ENCODE data around the gene CYTL1.
"Not testable (repeated sequence)": the region's sequence is repeated elsewhere in the genome, so short reads cannot be mapped to it uniquely, and the experiment has no call there.

The CYTL1 gene

GRCh38 chr4:5012244-5012898, 6.9 kb downstream of the CYTL1 start:
- no peak overlapping the region for H3K4me3 ChIP-seq (ENCODE audit: low read length)

GRCh38 chr4:5010984-5011383, 8.3 kb downstream of the CYTL1 start:
- H3K4me3 ChIP-seq (ENCODE audit: low read length): no peak overlapping the region
- no peak for DNase-seq (ENCODE audit: low read depth, low spot score)

More at GRCh38 chr4:5012244-5012898, 6.9 kb downstream of the CYTL1 start:
- DNase-seq (ENCODE audit: low read depth, low spot score): no peak

GRCh38 chr4:5009796-5010195, 9.5 kb downstream of the CYTL1 start:
- no peak for DNase-seq (ENCODE audit: low read depth, low spot score)
- no peak overlapping the region for H3K4me3 ChIP-seq (ENCODE audit: low read length)

DNA sequence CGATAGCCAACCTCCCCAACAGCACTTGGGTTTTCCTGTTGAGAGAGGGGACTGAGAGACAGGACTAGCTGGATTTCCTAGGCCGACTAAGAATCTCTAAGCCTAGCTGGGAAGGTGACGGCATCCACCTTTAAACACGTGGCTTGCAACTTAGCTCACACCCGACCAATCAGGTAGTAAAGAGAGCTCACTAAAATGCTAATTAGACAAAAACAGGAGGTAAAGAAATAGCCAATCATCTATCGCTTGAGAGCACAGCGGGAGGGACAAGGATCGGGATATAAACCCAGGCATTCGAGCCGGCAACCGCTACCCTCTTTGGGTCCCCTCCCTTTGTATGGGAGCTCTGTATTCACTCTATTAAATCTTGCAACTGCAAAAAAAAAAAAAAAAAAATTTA, 12.3 kb downstream of the CYTL1 start:
- DNase-seq (ENCODE audit: low read depth, low spot score); H3K4me3 ChIP-seq (ENCODE audit: low read length): not testable (repeated sequence)

- no peak for DNase-seq (ENCODE audit: low read depth, low spot score)
- H3K4me3 ChIP-seq (ENCODE audit: low read length): no peak overlapping the region
Measured at GRCh38 chr4:5004496-5004895, 14.8 kb downstream of the CYTL1 start.

GRCh38 chr4:5003918-5004317, 15.3 kb downstream of the CYTL1 start:
- DNase-seq (ENCODE audit: low read depth, low spot score): no peak
- H3K4me3 ChIP-seq (ENCODE audit: low read length): no peak overlapping the region

DNA sequence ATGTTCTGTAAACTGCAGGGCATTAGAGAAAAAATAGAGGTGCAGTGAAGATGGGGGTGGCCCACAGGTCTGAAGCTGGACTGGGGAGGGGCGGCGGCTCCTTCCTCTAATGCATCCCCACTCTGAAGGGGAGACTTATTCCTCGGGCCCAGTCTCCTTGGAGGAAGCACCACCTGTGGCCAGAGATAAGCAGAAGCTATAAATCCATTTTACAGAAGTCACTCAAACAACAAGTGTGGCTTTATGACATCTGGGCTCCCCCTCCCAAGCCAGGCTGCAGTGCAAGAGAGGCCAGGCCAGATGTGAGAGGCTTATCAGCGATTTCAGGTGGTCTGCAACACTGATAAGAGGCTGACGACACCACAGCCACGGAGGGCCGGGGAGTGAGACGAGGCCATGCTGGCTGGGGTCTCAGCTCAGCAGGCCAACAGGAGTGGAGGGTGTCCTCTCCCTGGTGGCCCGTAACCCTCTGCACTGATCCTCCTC, 15.8 kb downstream of the CYTL1 start:
- no peak for DNase-seq (ENCODE audit: low read depth, low spot score)
- H3K4me3 ChIP-seq (ENCODE audit: low read length): no peak overlapping the region

DNA sequence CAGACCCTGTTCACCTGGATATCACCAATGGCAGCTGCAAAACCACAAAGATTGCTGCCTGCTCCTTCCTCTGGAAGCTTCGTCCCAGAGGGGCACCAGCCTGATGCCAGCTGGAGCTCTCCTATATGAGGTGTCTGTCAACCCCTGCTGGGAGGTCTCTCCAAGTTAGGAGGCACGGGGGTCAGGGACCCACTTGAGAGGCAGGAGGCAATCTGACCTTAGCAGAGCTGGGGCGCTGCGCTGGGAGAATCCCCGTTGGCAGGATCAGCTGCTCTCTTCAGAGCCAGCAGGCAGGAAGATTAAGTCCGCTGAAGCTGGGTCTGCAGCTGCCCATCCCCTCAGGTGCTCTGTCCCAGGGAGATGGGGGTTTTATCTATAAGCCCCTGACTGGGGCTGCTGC, 17.6 kb downstream of the CYTL1 start:
- not testable (repeated sequence) for H3K4me3 ChIP-seq (ENCODE audit: low read length); DNase-seq (ENCODE audit: low read depth, low spot score)

DNA sequence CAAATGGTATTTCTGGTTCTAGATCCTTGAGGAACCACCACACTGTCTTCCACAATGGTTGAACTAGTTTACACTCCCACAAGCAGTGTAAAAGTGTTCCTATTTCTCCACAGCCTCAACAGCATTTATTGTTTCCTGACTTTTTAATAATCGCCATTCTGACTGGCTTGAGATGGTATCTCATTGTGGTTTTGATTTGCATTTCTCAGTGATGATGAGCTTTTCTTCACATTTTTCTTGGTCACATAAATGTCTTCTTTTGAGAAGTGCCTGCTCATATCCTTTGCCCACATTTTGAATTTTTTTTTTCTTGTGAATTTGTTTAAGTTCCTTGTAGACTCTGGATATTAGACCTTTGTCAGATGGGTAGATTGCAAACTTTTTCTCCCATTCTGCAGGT, 22.3 kb downstream of the CYTL1 start:
- H3K4me3 ChIP-seq (ENCODE audit: low read length); DNase-seq (ENCODE audit: low read depth, low spot score): not testable (repeated sequence)

DNA sequence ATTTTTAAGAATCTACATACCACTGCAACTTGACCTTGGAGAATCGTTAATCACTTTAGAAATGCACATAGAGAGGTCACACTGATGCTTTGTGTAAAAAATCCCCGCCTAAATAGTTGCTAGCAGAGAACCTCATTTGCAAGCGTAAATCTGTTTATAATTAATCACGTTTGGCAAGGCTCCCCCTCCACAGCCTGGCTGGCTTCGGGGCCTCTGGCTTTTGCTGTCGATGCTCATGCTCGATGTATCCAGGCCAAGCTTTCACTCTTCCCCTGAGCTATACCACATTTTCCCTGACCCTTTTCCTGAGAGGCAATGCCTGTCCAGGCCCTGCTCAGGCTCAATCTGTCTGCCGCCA, 23.4 kb downstream of the CYTL1 start:
- no peak overlapping the region for H3K4me3 ChIP-seq (ENCODE audit: low read length)
- DNase-seq (ENCODE audit: low read depth, low spot score): no peak

- no peak overlapping the region for H3K4me3 ChIP-seq (ENCODE audit: low read length)
- peak; percentile 32 for DNase-seq (ENCODE audit: low read depth, low spot score)
Measured at GRCh38 chr4:4995103-4995907, 24.0 kb downstream of the CYTL1 start.

GRCh38 chr4:4994312-4995097, 24.8 kb downstream of the CYTL1 start:
- H3K4me3 ChIP-seq (ENCODE audit: low read length): no peak overlapping the region

DNA sequence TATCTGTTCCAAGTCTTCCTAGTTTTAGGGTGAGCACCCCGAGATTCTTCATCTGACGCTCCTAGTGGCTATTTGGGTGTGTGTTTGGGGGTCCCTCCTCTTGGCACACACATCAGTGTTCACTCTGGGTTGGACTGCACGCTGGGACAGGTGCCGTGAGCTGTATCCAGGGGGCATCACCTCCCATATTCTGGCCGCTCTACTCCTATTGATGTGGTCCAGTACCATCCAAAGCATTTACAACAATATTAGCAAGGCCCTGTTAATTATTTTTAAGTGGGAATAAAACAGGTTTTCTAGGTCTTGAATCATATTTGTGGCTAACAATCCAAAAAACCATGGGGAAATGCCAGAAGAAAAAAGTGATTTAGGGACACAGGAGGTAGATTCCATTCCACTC, 26.4 kb downstream of the CYTL1 start:
- H3K4me3 ChIP-seq (ENCODE audit: low read length): no peak overlapping the region
- no peak for DNase-seq (ENCODE audit: low read depth, low spot score)

More at GRCh38 chr4:4994312-4995097, 24.8 kb downstream of the CYTL1 start:
- no peak for DNase-seq (ENCODE audit: low read depth, low spot score)

DNA sequence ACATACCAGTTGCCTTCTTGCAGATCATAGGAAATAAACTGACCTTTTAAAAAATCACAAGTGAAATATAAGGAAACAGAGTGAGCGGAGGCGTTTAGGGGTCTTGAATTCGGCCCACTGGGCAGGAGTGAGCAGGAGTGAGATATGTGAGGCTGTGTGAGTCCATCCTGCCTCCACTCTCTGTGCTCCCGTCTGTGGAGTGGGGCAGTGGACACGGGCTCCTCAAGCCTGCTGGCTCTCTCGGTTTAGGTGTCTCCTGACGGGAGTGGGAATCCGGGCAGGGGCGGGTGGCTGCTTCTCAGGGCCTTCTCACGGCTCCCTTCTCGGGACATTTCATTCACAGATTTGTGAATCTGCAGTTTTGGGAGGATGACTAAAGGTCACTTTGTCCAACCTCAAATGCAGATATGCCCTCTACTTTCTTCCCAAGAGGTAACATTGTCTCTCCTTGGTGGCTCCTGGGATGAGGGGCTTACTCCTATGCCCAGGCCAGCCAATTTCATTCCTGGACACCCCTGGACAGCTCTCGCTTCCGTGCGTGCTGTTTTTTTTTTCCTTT, 27.6 kb downstream of the CYTL1 start:
- no peak for DNase-seq (ENCODE audit: low read depth, low spot score)
- no peak overlapping the region for H3K4me3 ChIP-seq (ENCODE audit: low read length)

DNA sequence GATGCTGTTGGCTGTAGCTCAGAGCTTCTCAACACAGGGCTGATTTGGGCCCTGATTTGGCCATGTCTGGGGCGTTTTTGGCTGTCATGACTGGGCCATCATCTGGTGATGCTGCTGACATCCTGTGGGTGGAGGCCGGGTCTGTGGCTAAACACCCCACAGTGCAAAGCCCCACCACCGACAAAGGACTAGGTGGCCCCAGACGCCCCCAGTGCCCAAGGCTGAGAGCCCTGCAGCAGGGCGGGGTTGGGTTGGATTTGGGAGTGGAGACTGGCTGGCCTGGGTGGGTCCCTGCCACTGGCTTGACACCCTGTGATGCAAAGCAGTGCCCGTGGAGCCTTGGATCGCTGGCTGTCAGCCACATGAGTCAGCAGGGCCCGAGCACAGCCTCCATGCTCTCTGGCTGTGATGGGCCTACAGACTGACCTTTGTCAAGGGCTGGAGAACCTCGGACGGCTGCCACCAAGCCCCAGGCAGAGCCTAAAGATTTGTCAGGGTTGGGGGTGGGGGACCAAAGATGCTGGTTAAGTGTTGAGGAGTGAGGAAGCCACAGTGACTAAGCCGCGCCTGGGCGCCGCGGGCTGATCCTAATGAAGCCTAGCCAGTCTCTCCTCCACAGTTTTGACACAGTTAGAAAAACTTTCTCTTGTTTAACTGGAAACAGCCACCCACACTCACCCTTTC, 28.3 kb downstream of the CYTL1 start:
- no peak overlapping the region for H3K4me3 ChIP-seq (ENCODE audit: low read length)
- no peak for DNase-seq (ENCODE audit: low read depth, low spot score)

GRCh38 chr4:4990329-4990728, 28.9 kb downstream of the CYTL1 start:
- no peak for DNase-seq (ENCODE audit: low read depth, low spot score)
- H3K4me3 ChIP-seq (ENCODE audit: low read length): no peak overlapping the region

GRCh38 chr4:4989083-4989622, 30.1 kb downstream of the CYTL1 start:
- no peak overlapping the region for H3K4me3 ChIP-seq (ENCODE audit: low read length)
- no peak for DNase-seq (ENCODE audit: low read depth, low spot score)

DNA sequence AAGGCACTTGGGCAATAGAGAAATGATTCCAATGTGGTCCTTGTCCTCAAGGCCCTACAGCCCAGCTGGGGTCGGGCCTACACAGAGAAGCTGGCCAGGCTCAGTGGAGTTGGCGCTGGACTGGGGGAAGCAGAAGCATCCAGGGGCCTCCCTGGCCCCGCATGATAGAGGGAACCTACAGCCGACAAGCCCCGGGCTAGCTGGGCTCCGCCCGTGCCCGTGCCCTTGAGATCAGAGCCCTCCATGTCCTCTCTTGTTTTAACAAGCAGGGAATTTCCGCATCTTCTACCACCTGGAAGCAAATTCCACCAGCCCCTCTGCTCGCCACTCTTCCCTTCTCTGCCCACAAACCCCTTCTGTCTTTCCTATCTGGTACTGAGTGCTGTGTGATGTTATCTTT, 31.6 kb downstream of the CYTL1 start:
- no peak overlapping the region for H3K4me3 ChIP-seq (ENCODE audit: low read length)
- no peak for DNase-seq (ENCODE audit: low read depth, low spot score)

- DNase-seq (ENCODE audit: low read depth, low spot score): no peak
- H3K4me3 ChIP-seq (ENCODE audit: low read length): no peak overlapping the region
Measured at GRCh38 chr4:4986841-4987240, 32.4 kb downstream of the CYTL1 start.

Measured in Jurkat, Clone E6-1 (cell line).